Sigmoid colon (tissue), 4 donors: ENCODE data around the gene SNTG2.

Source experiments
- EP300 ChIP-seq, 4 donors: sonication (generic); formaldehyde crosslinking; IDR thresholded peaks; one replicate each; pipeline ENCODE4 v1.6.1; 2017; ENCODE audit warnings: antibody characterized with exemption in 4 of 4
- POLR2A ChIP-seq, 2 donors: fragments of 450-650 bp; IDR thresholded peaks; one replicate each; pipeline ENCODE4 v1.6.1; 2016; ENCODE audit warnings: antibody characterized with exemption in 2 of 2, mild to moderate bottlenecking in 2 of 2, moderate library complexity in 2 of 2
- POLR2AphosphoS5 ChIP-seq, 4 donors: sonication (generic); formaldehyde crosslinking; IDR thresholded peaks; one replicate each; pipeline ENCODE4 v1.6.1; 2017; ENCODE audit warnings: antibody characterized with exemption in 4 of 4
- TF ChIP-seq, protein P1 (sequence below), 4 experiments: fragments of 450-650 bp in 3 of 4; fragments of 200-600 bp in 1 of 4; IDR thresholded peaks; one replicate each; pipeline ENCODE4 v1.5.1; 2016 to 2019; ENCODE audit warnings: antibody characterized with exemption in 4 of 4, mild to moderate bottlenecking in 3 of 4, moderate library complexity in 2 of 4

DNA sequence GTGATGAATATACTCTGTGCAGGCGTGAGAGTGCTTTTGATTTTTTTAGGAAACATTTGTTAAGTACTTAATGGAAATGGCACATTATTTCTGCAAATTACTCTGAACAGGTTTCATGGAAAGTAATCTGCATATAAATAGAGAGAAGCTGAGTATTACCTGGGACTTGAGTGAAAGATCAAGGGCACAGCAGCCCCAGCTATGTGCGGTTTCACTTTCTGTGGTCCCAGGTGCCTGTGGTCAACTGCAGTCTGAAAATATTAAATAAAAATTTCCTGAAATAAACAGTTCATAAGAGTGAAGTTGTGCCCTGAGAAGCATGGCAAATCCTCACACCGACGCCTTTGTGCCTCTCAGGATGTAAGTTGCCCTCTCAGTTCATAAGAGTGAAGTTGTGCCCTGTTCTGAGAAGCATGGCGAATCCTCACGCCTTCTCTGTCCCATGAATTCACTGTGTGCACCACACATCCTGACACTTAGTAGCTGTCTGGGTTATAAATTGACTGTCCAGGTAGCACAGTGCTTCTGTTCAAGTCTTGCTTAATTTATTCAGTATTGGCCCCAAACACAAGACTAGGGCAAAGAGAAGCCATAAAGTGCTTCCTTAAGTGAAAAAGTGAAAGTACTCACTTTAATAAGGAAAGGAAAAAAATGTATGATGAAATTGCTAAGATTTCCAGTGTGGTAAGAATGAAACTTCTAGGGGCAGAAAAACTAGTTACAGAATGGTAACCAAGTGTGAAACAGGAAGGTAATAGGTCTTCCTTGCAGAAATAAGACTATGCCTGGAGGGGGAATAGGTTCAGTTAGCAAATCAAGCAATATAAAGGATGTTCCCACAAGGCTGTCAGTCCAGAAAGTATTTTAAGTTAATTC lies 4.3 kb upstream of the SNTG2 start:
- TF ChIP-seq EP300 (IDR thresholded peaks at IDR 0.05) (no peak), POLR2AphosphoS5 (IDR thresholded peaks at IDR 0.05) (no peak), POLR2A (IDR thresholded peaks at IDR 0.05) (no peak)
- TF ChIP-seq, protein P1, sequence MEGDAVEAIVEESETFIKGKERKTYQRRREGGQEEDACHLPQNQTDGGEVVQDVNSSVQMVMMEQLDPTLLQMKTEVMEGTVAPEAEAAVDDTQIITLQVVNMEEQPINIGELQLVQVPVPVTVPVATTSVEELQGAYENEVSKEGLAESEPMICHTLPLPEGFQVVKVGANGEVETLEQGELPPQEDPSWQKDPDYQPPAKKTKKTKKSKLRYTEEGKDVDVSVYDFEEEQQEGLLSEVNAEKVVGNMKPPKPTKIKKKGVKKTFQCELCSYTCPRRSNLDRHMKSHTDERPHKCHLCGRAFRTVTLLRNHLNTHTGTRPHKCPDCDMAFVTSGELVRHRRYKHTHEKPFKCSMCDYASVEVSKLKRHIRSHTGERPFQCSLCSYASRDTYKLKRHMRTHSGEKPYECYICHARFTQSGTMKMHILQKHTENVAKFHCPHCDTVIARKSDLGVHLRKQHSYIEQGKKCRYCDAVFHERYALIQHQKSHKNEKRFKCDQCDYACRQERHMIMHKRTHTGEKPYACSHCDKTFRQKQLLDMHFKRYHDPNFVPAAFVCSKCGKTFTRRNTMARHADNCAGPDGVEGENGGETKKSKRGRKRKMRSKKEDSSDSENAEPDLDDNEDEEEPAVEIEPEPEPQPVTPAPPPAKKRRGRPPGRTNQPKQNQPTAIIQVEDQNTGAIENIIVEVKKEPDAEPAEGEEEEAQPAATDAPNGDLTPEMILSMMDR (IDR thresholded peaks at IDR 0.05), result no peak
